IPS-11a (cell line): ENCODE data around the gene VAC14.
"Not testable (repeated sequence)": the region's sequence is repeated elsewhere in the genome, so short reads cannot be mapped to it uniquely, and the experiment has no call there.

Experiments
- H3K4me3 ChIP-seq: one replicate; pipeline ENCODE4 v1.5.1; 2013; ENCODE audit warnings: low read depth, low read length, control low read depth

Gene VAC14

GRCh38 chr16:70800781-70801480, at the start of gene VAC14:
Gene VAC14 (minus strand): TSS chr16:70801158. CDS start chr16:70800900, 258 bp downstream.
- peak within 1 kb of the TSS; percentile 91 for H3K4me3 ChIP-seq

GRCh38 chr16:70823498-70824118, 22.6 kb upstream of the VAC14 start:
- H3K4me3 ChIP-seq: not testable (repeated sequence)

GRCh38 chr16:70822734-70823133, 21.8 kb upstream of the VAC14 start:
- H3K4me3 ChIP-seq: not testable (repeated sequence)

GRCh38 chr16:70818088-70818487, 17.1 kb upstream of the VAC14 start:
- H3K4me3 ChIP-seq: not testable (repeated sequence)

GRCh38 chr16:70809392-70810060, 8.6 kb upstream of the VAC14 start:
- no peak overlapping the region for H3K4me3 ChIP-seq

GRCh38 chr16:70808371-70808770, 7.4 kb upstream of the VAC14 start:
- no peak overlapping the region for H3K4me3 ChIP-seq

GRCh38 chr16:70805787-70806186, 4.8 kb upstream of the VAC14 start:
- no peak overlapping the region for H3K4me3 ChIP-seq

GRCh38 chr16:70805380-70805779, 4.4 kb upstream of the VAC14 start:
- no peak overlapping the region for H3K4me3 ChIP-seq

GRCh38 chr16:70804734-70805169, 3.8 kb upstream of the VAC14 start:
- no peak overlapping the region for H3K4me3 ChIP-seq

- H3K4me3 ChIP-seq: no peak overlapping the region
These were observed 3.3 kb upstream of the VAC14 start for GRCh38 chr16:70804153-70804733.

GRCh38 chr16:70803319-70803718, 2.4 kb upstream of the VAC14 start:
- no peak overlapping the region for H3K4me3 ChIP-seq

- no peak overlapping the region for H3K4me3 ChIP-seq
These were observed 653 bp upstream of the VAC14 start for GRCh38 chr16:70801611-70802010.

- H3K4me3 ChIP-seq: peak overlapping the region; percentile 91
These were observed 647 bp downstream of the VAC14 start for GRCh38 chr16:70800311-70800710.

GRCh38 chr16:70796301-70796700, 4.7 kb downstream of the VAC14 start:
- no peak overlapping the region for H3K4me3 ChIP-seq

GRCh38 chr16:70795296-70795912, 5.6 kb downstream of the VAC14 start:
- H3K4me3 ChIP-seq: no peak overlapping the region

GRCh38 chr16:70793851-70794502, 7.0 kb downstream of the VAC14 start:
- no peak overlapping the region for H3K4me3 ChIP-seq

GRCh38 chr16:70790815-70791214, 10.1 kb downstream of the VAC14 start:
- H3K4me3 ChIP-seq: no peak overlapping the region

GRCh38 chr16:70789595-70790447, 11.1 kb downstream of the VAC14 start:
- no peak overlapping the region for H3K4me3 ChIP-seq

GRCh38 chr16:70788668-70789594, 12.0 kb downstream of the VAC14 start:
- no peak overlapping the region for H3K4me3 ChIP-seq
